GM10266 (cell line): Measurements from ENCODE around the gene IQCE.

Experiments
- DNase-seq: peaks from one replicate; pipeline ENCODE4 v3.0.0; 2012; ENCODE audit errors: extremely low spot score
- TF ChIP-seq, protein P1 (sequence below): IDR thresholded peaks from 2 replicates; pipeline ENCODE4 v1.5.1; 2012; ENCODE audit warnings: mild to moderate bottlenecking, low read depth; ENCODE audit not compliant: control insufficient read depth, insufficient read depth; ENCODE audit errors: missing control alignments

IQCE gene

DNA sequence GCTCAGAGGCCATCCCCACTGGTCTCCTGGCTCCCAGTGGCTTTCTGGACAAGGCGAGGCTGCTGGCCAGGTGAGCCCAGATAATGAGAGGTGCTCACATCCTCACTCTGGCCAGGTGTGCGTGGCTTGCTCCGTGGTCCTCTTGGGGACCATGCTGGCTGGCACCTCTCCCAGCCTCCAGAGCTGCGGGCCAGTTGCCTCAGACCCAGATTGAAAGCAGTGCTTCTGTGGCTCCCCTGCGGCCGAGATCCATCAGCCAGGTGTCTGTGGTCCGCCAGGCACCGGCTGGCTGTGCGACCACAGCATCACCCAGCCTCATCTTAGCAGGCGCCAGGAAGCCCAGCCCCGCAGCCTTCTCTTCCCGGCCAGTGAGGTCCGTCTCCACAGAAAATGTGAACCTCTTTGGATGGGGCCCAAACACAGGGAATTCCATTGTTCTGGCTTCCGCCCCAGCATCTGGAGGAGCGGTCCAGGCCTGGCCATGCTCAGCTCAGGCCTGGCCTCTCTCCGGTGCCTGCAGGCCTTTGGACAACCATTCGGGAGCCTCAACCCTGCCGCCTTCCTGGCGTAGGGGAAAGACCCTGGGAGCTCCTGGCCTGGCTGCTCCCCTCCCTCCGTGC lies 67.8 kb downstream of the IQCE start:
- no peak for DNase-seq
- TF ChIP-seq, protein P1, sequence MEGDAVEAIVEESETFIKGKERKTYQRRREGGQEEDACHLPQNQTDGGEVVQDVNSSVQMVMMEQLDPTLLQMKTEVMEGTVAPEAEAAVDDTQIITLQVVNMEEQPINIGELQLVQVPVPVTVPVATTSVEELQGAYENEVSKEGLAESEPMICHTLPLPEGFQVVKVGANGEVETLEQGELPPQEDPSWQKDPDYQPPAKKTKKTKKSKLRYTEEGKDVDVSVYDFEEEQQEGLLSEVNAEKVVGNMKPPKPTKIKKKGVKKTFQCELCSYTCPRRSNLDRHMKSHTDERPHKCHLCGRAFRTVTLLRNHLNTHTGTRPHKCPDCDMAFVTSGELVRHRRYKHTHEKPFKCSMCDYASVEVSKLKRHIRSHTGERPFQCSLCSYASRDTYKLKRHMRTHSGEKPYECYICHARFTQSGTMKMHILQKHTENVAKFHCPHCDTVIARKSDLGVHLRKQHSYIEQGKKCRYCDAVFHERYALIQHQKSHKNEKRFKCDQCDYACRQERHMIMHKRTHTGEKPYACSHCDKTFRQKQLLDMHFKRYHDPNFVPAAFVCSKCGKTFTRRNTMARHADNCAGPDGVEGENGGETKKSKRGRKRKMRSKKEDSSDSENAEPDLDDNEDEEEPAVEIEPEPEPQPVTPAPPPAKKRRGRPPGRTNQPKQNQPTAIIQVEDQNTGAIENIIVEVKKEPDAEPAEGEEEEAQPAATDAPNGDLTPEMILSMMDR = no peak

DNA sequence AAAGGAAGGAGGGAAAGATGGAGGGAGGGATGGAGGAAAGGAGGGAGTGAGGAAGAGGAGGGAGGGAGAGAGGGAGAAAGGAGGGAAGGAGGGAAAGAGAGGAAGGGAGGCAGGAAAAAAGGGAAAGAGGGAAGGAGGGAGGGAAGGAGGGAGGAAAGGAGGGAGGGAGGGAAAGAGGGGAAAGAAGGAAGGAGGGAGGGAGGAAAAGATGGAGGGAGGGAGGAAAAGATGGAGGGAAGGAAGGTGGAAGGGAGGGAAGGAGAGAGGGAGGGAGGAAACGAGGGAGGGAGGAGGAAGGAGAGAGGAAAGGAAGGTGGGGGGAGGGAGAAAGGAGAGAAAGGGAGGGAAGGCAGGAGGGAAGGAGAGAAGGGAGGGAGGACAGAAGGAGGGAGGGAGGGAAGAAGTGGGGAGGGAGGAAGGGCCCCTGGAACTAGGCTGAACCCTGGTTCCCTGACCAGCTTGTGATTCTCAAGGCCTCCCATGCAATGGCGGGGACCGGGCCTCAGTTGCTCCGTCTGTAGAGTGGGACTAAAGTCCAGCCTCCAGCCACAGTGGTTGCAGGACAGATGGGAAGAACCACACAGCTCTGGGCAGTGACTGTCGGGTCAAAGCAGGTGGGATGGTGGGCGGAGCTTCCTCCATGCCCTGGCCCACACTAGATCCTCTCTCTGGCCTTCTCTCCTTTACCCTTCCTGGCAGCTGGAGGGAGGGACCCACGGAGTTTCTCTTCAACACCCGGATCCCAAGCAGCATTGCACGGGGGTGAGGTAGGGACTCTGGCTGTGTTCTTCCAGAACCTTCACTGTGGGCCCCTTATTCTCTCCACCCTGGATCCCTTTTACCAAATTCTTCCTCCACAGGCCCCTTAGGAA lies 68.7 kb downstream of the IQCE start:
- no peak for DNase-seq
- TF ChIP-seq, protein P1 = no peak

DNA sequence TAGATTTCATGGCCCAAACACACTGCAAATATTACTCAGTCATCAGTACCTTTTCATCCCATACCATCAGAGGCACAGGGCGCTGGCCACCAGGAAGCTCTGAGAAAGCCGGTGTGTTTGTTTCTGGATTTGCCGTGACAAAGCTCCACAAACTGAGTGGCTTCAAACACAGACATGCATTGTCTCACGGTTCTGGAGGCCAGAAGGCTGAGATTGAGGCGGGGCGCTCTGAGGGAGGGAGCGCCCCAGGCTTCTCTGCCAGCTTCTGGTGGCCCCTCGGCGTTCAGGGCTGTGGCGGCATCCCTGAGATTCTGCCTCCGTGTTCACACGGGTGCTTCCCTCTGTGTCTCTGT lies 69.3 kb downstream of the IQCE start:
- DNase-seq = no peak
- TF ChIP-seq, protein P1 = no peak

DNA sequence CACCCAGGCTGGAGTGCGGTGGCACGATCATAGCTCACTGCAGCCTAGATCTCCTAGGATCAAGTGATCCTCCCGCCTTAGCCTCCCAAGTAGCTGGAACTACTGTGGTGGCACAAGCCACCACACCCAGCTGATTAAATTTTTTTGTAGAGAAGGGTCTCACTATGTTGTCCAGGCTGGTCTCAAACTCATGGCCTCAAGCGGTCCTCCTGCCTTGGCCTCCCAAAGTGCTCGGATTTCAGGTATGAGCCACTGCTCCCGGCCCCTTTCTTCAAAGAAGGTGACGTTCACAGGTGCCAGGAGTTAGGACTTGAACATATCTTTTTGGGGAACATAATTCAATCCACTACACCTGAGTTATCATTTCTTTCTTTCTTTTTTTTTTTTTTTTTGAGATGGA lies 70.1 kb downstream of the IQCE start:
- DNase-seq = no peak
- TF ChIP-seq, protein P1 = no peak

DNA sequence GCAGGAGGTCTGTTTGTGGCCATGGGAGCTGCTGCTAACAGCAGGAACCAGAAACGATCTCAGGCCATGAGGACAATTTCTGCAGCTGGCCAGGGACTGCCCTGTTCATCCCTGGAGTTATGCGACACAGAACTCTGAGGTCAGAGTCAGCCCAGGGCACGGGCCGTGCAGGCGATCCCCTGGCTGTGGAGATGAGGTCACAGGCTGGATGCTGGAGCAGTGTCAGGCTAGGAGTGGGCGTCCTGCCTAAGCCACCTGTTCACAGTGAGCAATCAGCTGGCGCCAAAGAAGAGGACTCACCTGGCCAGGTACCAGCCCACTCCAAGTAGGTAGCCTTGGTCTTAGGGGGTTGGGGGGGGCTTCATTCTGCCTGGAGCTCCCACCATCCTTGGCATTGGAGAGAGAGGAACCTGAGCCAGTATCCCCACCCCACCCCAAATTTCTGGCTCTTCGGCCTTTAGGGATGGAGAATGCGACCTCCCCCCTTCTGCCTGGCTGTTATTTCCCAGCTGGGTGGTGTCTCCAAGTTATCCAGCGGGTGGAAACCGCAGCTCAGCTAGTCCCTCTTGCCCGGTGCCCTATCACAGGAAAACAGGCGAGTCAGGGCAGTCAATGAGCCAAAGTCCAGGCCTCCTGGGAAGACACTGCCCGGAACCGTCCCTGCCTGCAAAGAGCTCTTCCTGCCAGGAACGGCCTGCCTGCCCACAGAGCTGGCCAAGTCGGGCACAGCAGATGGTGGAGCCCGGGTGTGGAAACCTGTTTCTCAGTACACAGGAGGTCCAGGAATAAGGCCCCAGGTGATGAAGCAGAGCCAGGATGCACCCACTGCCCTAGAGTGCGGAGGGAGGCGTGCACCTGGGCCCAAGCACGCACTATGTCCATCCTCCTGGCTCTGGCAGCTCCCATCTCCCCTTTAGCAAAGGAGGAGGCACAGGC lies 71.2 kb downstream of the IQCE start:
- TF ChIP-seq, protein P1 = no peak
- DNase-seq = no peak

DNA sequence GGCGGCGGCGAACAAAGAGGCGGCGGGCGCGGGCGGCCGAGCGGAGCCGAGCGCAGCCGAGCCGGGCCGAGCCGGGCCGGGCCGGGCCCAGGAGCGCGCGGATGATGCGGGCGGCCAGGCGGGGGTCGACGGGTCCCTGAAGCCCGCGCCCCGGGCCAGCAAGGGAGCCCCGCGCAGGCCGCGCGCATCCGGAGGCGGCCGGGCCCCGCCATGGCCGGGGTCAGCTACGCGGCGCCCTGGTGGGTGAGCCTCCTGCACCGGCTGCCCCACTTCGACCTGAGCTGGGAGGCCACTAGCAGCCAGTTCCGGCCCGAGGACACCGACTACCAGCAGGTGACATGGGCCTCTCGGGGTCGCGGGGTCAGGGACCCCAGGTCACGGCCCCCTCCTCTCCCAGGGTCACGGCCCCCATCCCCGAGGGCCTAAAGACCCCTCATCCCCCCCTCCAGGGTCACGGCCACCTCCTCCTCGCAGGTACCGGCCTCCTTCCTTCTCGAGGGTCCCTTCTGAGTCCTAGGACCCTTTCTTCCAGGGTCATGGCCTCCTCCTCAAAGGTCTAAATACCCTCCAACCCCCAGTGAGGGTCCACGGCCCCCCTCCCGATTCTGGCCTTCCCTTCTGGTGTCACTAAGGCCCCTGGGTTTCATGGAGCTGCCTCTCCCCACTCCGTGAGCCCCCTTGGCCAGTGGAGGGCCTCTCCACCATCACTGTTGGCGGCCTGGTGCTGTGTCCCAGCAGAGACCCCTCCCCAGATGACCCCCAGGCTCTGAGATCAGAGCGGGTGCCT lies 73.4 kb downstream of the IQCE start, which contains the start of gene TTYH3:
TTYH3 (plus strand) TSS at position 41 of the 787 bp plus-strand sequence; CDS start at position 211, 170 bp downstream.
- DNase-seq = no peak
- TF ChIP-seq, protein P1 = no peak
